Endothelial cell of umbilical vein (primary cell): ENCODE results near the gene DNAJC28.

Experiments
- EZH2 ChIP-seq: IDR thresholded peaks from 2 replicates; pipeline ENCODE4 v1.6.1; 2012; ENCODE audit warnings: borderline replicate concordance, low read depth, mild to moderate bottlenecking, moderate library complexity, low read length, inconsistent platforms; ENCODE audit not compliant: severe bottlenecking
- MYC ChIP-seq: IDR thresholded peaks from one replicate; pipeline ENCODE4 v1.6.1; 2011; ENCODE audit warnings: mild to moderate bottlenecking, low read depth, low read length
- POLR2AphosphoS5 ChIP-seq: IDR thresholded peaks from 2 replicates; pipeline ENCODE4 v1.6.1; 2012; ENCODE audit warnings: low read depth, mild to moderate bottlenecking, control low read depth, low read length, moderate library complexity; ENCODE audit not compliant: insufficient read depth
- TF ChIP-seq, protein P1 (sequence below), 2 donors: IDR thresholded peaks; 1 replicate in 1 of 2; 2 replicates in 1 of 2; pipeline ENCODE4 v1.5.1; 2011; ENCODE audit warnings: low read length in 2 of 2, mild to moderate bottlenecking in 2 of 2, moderate library complexity in 2 of 2, control low read depth in 1 of 2, inconsistent platforms in 1 of 2, low read depth in 1 of 2; ENCODE audit not compliant: insufficient read depth in 1 of 2; ENCODE audit errors: extremely low read depth in 1 of 2

- TF ChIP-seq, protein P1, sequence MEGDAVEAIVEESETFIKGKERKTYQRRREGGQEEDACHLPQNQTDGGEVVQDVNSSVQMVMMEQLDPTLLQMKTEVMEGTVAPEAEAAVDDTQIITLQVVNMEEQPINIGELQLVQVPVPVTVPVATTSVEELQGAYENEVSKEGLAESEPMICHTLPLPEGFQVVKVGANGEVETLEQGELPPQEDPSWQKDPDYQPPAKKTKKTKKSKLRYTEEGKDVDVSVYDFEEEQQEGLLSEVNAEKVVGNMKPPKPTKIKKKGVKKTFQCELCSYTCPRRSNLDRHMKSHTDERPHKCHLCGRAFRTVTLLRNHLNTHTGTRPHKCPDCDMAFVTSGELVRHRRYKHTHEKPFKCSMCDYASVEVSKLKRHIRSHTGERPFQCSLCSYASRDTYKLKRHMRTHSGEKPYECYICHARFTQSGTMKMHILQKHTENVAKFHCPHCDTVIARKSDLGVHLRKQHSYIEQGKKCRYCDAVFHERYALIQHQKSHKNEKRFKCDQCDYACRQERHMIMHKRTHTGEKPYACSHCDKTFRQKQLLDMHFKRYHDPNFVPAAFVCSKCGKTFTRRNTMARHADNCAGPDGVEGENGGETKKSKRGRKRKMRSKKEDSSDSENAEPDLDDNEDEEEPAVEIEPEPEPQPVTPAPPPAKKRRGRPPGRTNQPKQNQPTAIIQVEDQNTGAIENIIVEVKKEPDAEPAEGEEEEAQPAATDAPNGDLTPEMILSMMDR (IDR thresholded peaks at IDR 0.05; ENCODE audit: extremely low read depth in 1 of 2, insufficient read depth in 1 of 2, low read depth in 1 of 2, low read length in 2 of 2), result no peak
- TF ChIP-seq MYC (no peak), EZH2 (no peak), POLR2AphosphoS5 (no peak)
These were observed 45.7 kb upstream of the DNAJC28 start for GRCh38 chr21:33537212-33537611.
